Astrocyte (in vitro differentiated cells and primary cell): ENCODE measurements around the gene RIOK2. TPM values are rescaled to one million over a fixed set of nuclear protein-coding genes. Genes with fewer than 3 reads are reported as not detected.

Experiments used
- DNase-seq: peaks from one replicate; pipeline ENCODE4 v3.0.0-alpha.2; 2010; ENCODE audit warnings: low read depth
- FAIRE-seq: peaks from 2 replicates; lab custom pipeline; 2011; peaks lifted over from hg19 to GRCh38; lab: Jason Lieb, UNC
- H2AFZ ChIP-seq: 2 replicates; pipeline ENCODE4 v1.6.0; 2012; ENCODE audit warnings: low read depth, low read length, inconsistent platforms
- H3K27ac ChIP-seq: 2 replicates; pipeline ENCODE4 v1.5.1; 2011; ENCODE audit warnings: low read depth, low read length, inconsistent platforms
- H3K27me3 ChIP-seq: 2 replicates; pipeline ENCODE4 v1.6.0; 2011; ENCODE audit warnings: low read length, inconsistent platforms; ENCODE audit not compliant: insufficient read depth
- H3K36me3 ChIP-seq: 2 replicates; pipeline ENCODE4 v1.5.1; 2011; ENCODE audit warnings: low read length, inconsistent platforms; ENCODE audit not compliant: insufficient read depth
- H3K4me1 ChIP-seq: 2 replicates; pipeline ENCODE4 v1.5.1; 2011; ENCODE audit warnings: low read length, inconsistent platforms; ENCODE audit not compliant: insufficient read depth
- H3K4me2 ChIP-seq: 2 replicates; pipeline ENCODE4 v1.6.0; 2012; ENCODE audit warnings: low read length, inconsistent platforms
- H3K4me3 ChIP-seq: 2 replicates; pipeline ENCODE4 v1.5.1; 2011; ENCODE audit warnings: low read depth, mild to moderate bottlenecking, low read length, inconsistent platforms; ENCODE audit not compliant: insufficient read depth
- H3K79me2 ChIP-seq: 2 replicates; pipeline ENCODE4 v1.6.0; 2012; ENCODE audit warnings: mild to moderate bottlenecking, low read length, inconsistent platforms; ENCODE audit not compliant: insufficient read depth
- H3K9ac ChIP-seq: 2 replicates; pipeline ENCODE4 v1.6.0; 2012; ENCODE audit warnings: mild to moderate bottlenecking, low read length, inconsistent platforms
- H3K9me3 ChIP-seq: 2 replicates; pipeline ENCODE4 v1.5.1; 2012; ENCODE audit warnings: low read depth, mild to moderate bottlenecking, low read length, inconsistent platforms; ENCODE audit not compliant: insufficient read depth
- H4K20me1 ChIP-seq: 2 replicates; pipeline ENCODE4 v1.6.0; 2012; ENCODE audit warnings: low read length, inconsistent platforms; ENCODE audit not compliant: insufficient read depth
- H3K27ac Mint-ChIP-seq: one replicate; pipeline ENCODE4 v1.8.0; 2021; ENCODE audit warnings: mild to moderate bottlenecking, mixed read lengths; ENCODE audit not compliant: unreplicated experiment
- H3K27me3 Mint-ChIP-seq: one replicate; pipeline ENCODE4 v1.8.0; 2021; ENCODE audit warnings: low read depth, mixed read lengths; ENCODE audit not compliant: unreplicated experiment
- H3K36me3 Mint-ChIP-seq: one replicate; pipeline ENCODE4 v1.8.0; 2021; ENCODE audit warnings: low read depth, mixed read lengths; ENCODE audit not compliant: unreplicated experiment
- H3K4me1 Mint-ChIP-seq: one replicate; pipeline ENCODE4 v1.8.0; 2021; ENCODE audit warnings: low read depth, mixed read lengths; ENCODE audit not compliant: unreplicated experiment
- H3K4me3 Mint-ChIP-seq: one replicate; pipeline ENCODE4 v1.8.0; 2021; ENCODE audit warnings: mild to moderate bottlenecking, moderate library complexity, mixed read lengths; ENCODE audit not compliant: unreplicated experiment
- H3K9me3 Mint-ChIP-seq: one replicate; pipeline ENCODE4 v1.8.0; 2021; ENCODE audit warnings: mild to moderate bottlenecking, mixed read lengths; ENCODE audit not compliant: unreplicated experiment
- CTCF ChIP-seq: IDR thresholded peaks from 2 replicates; pipeline ENCODE4 v1.5.1; 2011; ENCODE audit warnings: low read depth, mild to moderate bottlenecking, inconsistent platforms, low read length, moderate library complexity; ENCODE audit not compliant: insufficient read depth
- EZH2 ChIP-seq: IDR thresholded peaks from 2 replicates; pipeline ENCODE4 v1.6.1; 2012; ENCODE audit warnings: mild to moderate bottlenecking, low read length, inconsistent platforms; ENCODE audit not compliant: insufficient read depth
- total RNA-seq: library from RNA; stranded (reverse); gene quantifications from 2 replicates; pipeline ENCODE4 v1.2.1, GENCODE V29; 2021

Gene RIOK2
- total RNA-seq, 1 donor from 2014 or later: 39.4 TPM

- H3K9me3 Mint-ChIP-seq: no peaks in the 10 kb centered on the region
Measured at GRCh38 chr5:97127727-97128126, 55.3 kb downstream of the RIOK2 start.

GRCh38 chr5:97125125-97125683 is 57.8 kb downstream of the RIOK2 start:
- Histone ChIP-seq H2AFZ (no peak overlapping the region), H3K9ac (no peak overlapping the region), H3K27ac (no peak overlapping the region), H4K20me1 (no peaks in the 10 kb centered on the region), H3K36me3 (no peaks in the 10 kb centered on the region), H3K9me3 (no peaks in the 10 kb centered on the region), H3K4me2 (no peak overlapping the region), H3K79me2 (no peaks in the 10 kb centered on the region), H3K4me3 (no peak overlapping the region), H3K27me3 (no peaks in the 10 kb centered on the region), H3K4me1 (no peaks in the 10 kb centered on the region)
- peaks cover 3% of the 10 kb centered on the region for H3K4me1 Mint-ChIP-seq
- DNase-seq (no peak), FAIRE-seq (no peak)
- H3K36me3 Mint-ChIP-seq: no peaks in the 10 kb centered on the region
- no peak overlapping the region for H3K4me3 Mint-ChIP-seq
- no peaks in the 10 kb centered on the region for H3K9me3 Mint-ChIP-seq
- no peak for TF ChIP-seq EZH2
- no peak for TF ChIP-seq CTCF
- H3K27me3 Mint-ChIP-seq: no peaks in the 10 kb centered on the region
- no peak overlapping the region for H3K27ac Mint-ChIP-seq

More at GRCh38 chr5:97127727-97128126, 55.3 kb downstream of the RIOK2 start:
- Histone ChIP-seq H4K20me1 (no peaks in the 10 kb centered on the region), H3K36me3 (no peaks in the 10 kb centered on the region), H2AFZ (no peak overlapping the region), H3K4me3 (no peak overlapping the region), H3K27me3 (no peaks in the 10 kb centered on the region), H3K79me2 (no peaks in the 10 kb centered on the region), H3K9ac (no peak overlapping the region), H3K27ac (no peak overlapping the region), H3K9me3 (no peaks in the 10 kb centered on the region), H3K4me2 (no peak overlapping the region), H3K4me1 (no peaks in the 10 kb centered on the region)
- Mint-ChIP-seq H3K4me1 (peaks cover 11% of the 10 kb centered on the region), H3K27me3 (no peaks in the 10 kb centered on the region), H3K27ac (no peak overlapping the region), H3K4me3 (no peak overlapping the region), H3K36me3 (no peaks in the 10 kb centered on the region)
- TF ChIP-seq EZH2: no peak
- no peak for TF ChIP-seq CTCF
- no peak for DNase-seq
- FAIRE-seq: no peak

- no peak overlapping the region for H2AFZ ChIP-seq
- H3K4me3 ChIP-seq: no peak overlapping the region
- H3K4me2 ChIP-seq: no peak overlapping the region
- Mint-ChIP-seq H3K27ac (no peak overlapping the region), H3K9me3 (no peaks in the 10 kb centered on the region), H3K4me3 (no peak overlapping the region), H3K4me1 (peaks cover 3% of the 10 kb centered on the region), H3K36me3 (no peaks in the 10 kb centered on the region), H3K27me3 (no peaks in the 10 kb centered on the region)
- DNase-seq: no peak
- H4K20me1 ChIP-seq: no peaks in the 10 kb centered on the region
- no peaks in the 10 kb centered on the region for H3K79me2 ChIP-seq
- H3K27ac ChIP-seq: no peak overlapping the region
- no peak for FAIRE-seq
- H3K36me3 ChIP-seq: no peaks in the 10 kb centered on the region
- no peaks in the 10 kb centered on the region for H3K27me3 ChIP-seq
- no peaks in the 10 kb centered on the region for H3K4me1 ChIP-seq
- no peak overlapping the region for H3K9ac ChIP-seq
- TF ChIP-seq CTCF (no peak), EZH2 (no peak)
- no peaks in the 10 kb centered on the region for H3K9me3 ChIP-seq
Measured at GRCh38 chr5:97124335-97124734, 58.7 kb downstream of the RIOK2 start.
